Retina (tissue), 1 donor: ENCODE measurements around the gene SLC12A8.

Experiments used
- DNase-seq: peaks from one replicate; pipeline ENCODE4 v3.0.0-alpha.2; 2016

SLC12A8 gene

GRCh38 chr3:125213946-125214542 is 1.5 kb upstream of the SLC12A8 start:
- no peak for DNase-seq

- DNase-seq, result no peak
Observed at GRCh38 chr3:125213364-125213755, 812 bp upstream of the SLC12A8 start.

GRCh38 chr3:125212091-125212508 is 448 bp downstream of the SLC12A8 start:
- DNase-seq, result peak; percentile 63

- DNase-seq, result no peak
Observed at GRCh38 chr3:125211523-125212090, 941 bp downstream of the SLC12A8 start.

GRCh38 chr3:125207949-125208568 is 4.5 kb downstream of the SLC12A8 start:
- DNase-seq, result no peak

- DNase-seq, result no peak
Observed at GRCh38 chr3:125207507-125207906, 5.0 kb downstream of the SLC12A8 start.

- no peak for DNase-seq
Observed at GRCh38 chr3:125206934-125207333, 5.6 kb downstream of the SLC12A8 start.

- DNase-seq, result no peak
Observed at GRCh38 chr3:125203731-125204130, 8.8 kb downstream of the SLC12A8 start.

- no peak for DNase-seq
Observed at GRCh38 chr3:125202197-125202596, 10.4 kb downstream of the SLC12A8 start.

GRCh38 chr3:125200731-125201139 is 11.8 kb downstream of the SLC12A8 start:
- no peak for DNase-seq

- DNase-seq, result no peak
Observed at GRCh38 chr3:125194849-125195601, 17.5 kb downstream of the SLC12A8 start.

- DNase-seq, result no peak
Observed at GRCh38 chr3:125194061-125194848, 18.3 kb downstream of the SLC12A8 start.

GRCh38 chr3:125192190-125193035 is 20.1 kb downstream of the SLC12A8 start:
- no peak for DNase-seq

- no peak for DNase-seq
Observed at GRCh38 chr3:125191730-125192129, 20.8 kb downstream of the SLC12A8 start.

- no peak for DNase-seq
Observed at GRCh38 chr3:125191256-125191655, 21.3 kb downstream of the SLC12A8 start.

- no peak for DNase-seq
Observed at GRCh38 chr3:125190786-125191185, 21.8 kb downstream of the SLC12A8 start.

- no peak for DNase-seq
Observed at GRCh38 chr3:125189378-125190165, 23.0 kb downstream of the SLC12A8 start.

GRCh38 chr3:125188955-125189354 is 23.6 kb downstream of the SLC12A8 start:
- no peak for DNase-seq

GRCh38 chr3:125187599-125187910 is 25.0 kb downstream of the SLC12A8 start:
- DNase-seq, result no peak

GRCh38 chr3:125186800-125187598 is 25.5 kb downstream of the SLC12A8 start:
- no peak for DNase-seq
